ENCODE data around the gene ARHGEF2. TPM values are rescaled to one million over a fixed set of nuclear protein-coding genes. Genes with fewer than 3 reads are reported as not detected.
A peak's percentile ranks its signal among the peaks of the same experiment; 100 is the strongest.

ARHGEF2 gene
- total and polyA plus RNA-seq, 10 of the 15 experiments (the other 5 are each of a cell fraction or from before 2014, with no cell fraction given), result 8.1 to 113 (median 69.9) TPM

GRCh38 chr1:155989242-155990004, 11.1 kb upstream of the ARHGEF2 start:
- no peaks in the 10 kb centered on the region for H3K9me3 ChIP-seq (replicated peaks; ENCODE audit: control insufficient read depth, insufficient read depth, low read length)
- peak overlapping the region; percentile 40; the same call in 1 of the 2 replicates for H3K27ac ChIP-seq (ENCODE audit: control insufficient read depth, insufficient read depth)
- no peaks in the 10 kb centered on the region for H3K27me3 ChIP-seq (replicated peaks in 1 of 2; ENCODE audit: control insufficient read depth in 2 of 2, insufficient read depth in 2 of 2, low read length in 1 of 2)
- H3K9ac ChIP-seq (ENCODE audit: control insufficient read depth, insufficient read depth, low read length), result 0 out of 2 replicates have a peak overlapping the region, but pooled peaks have one; percentile 35
- intact Hi-C loops (cut with micrococcal nuclease; ENCODE audit: unreplicated experiment) (loop anchor here (1.0 to 5.0 kb wide), 4 partner anchors 51 to 138 kb away; partner anchors contain the start of genes GON4L and SYT11), in situ Hi-C loops (cut with MboI) (loop anchor here (5.0 kb wide), 1 partner anchor 52 kb away; no protein-coding TSS in a partner anchor)
- ChIA-PET RAD21 (ENCODE audit: unreplicated experiment) (interaction anchor here (0.6 to 4.9 kb wide), 25 partner anchors 11 to 245 kb away, joined by 3 to 143 read pairs (median 4); partner anchors contain the start of genes ARHGEF2, KHDC4, RXFP4 and SSR2), SMC1A (ENCODE audit: uncharacterized antibody, unreplicated experiment) (interaction anchor here (0.5 to 6.2 kb wide), 31 partner anchors 9 to 367 kb away, joined by 3 to 164 read pairs (median 4); partner anchors contain the start of genes GON4L, KHDC4, RXFP4 and SSR2), POLR2A (interaction anchor here (0.5 to 3.4 kb wide), 11 partner anchors 9 to 131 kb away, joined by 3 to 16 read pairs (median 4); partner anchors contain the start of genes ARHGEF2 and KHDC4), CTCF (interaction anchor here (0.6 to 7.3 kb wide), 58 partner anchors 8 to 697 kb away, joined by 3 to 176 read pairs (median 4); partner anchors contain the start of genes ARHGEF2, KHDC4, LAMTOR2 and RXFP4)
- no peaks in the 10 kb centered on the region for H4K20me1 ChIP-seq (ENCODE audit: control insufficient read depth, insufficient read depth)
- no TSS peak for BruUV-seq (replicated peaks)
- peaks cover 17% of the 10 kb centered on the region for H3K4me1 ChIP-seq (ENCODE audit: control insufficient read depth, insufficient read depth, low read length)
- H3K36me3 ChIP-seq (ENCODE audit: control insufficient read depth in 2 of 2, insufficient read depth in 2 of 2, low read length in 1 of 2), result no peaks in the 10 kb centered on the region; a peak in 1 of 4 replicates
- ATAC-seq, result peak; percentile 97
- H2AFZ ChIP-seq (ENCODE audit: control insufficient read depth, low read depth, low read length), result peak overlapping the region; percentile 37
- DNase-seq (ENCODE audit: low read depth, low spot score), result no peak
- no peaks in the 10 kb centered on the region for H3K79me2 ChIP-seq (ENCODE audit: control insufficient read depth, insufficient read depth, low read length)
- 30% methylated on average over 9 of the region's 9 CpGs for WGBS (ENCODE audit: insufficient coverage, insufficient replicate concordance, low lambda C conversion rate, missing lambda C conversion rate)
- peak overlapping the region; percentile 40 for H3K4me2 ChIP-seq (ENCODE audit: control insufficient read depth, insufficient read depth)
- FAIRE-seq, result peak; percentile 98
- H3K4me3 ChIP-seq, result no peak overlapping the region
- TF ChIP-seq RELA (IDR thresholded peaks at IDR 0.05; ENCODE audit: borderline replicate concordance, partially characterized antibody) (peak; percentile 22), LARP7 (IDR thresholded peaks at IDR 0.05) (peak; percentile 57; the same call in 1 of the 2 replicates), SMARCA5 (IDR thresholded peaks at IDR 0.05) (peak; percentile 87; the same call in 1 of the 2 replicates), ZBTB40 (IDR thresholded peaks at IDR 0.05; ENCODE audit: borderline replicate concordance) (no peak), NBN (IDR thresholded peaks at IDR 0.05) (peak; percentile 50; the same call in 1 of the 2 replicates), RELB (IDR thresholded peaks at IDR 0.05; ENCODE audit: low read depth) (no peak), CEBPZ (IDR thresholded peaks at IDR 0.05; ENCODE audit: low read depth, low read length) (no peak), MTA2 (IDR thresholded peaks at IDR 0.05; ENCODE audit: low read depth) (0 out of 2 replicates have a peak, but pooled peaks have one; percentile 9), ETV6 (conservative IDR thresholded peaks at IDR 0.05 in 1 of 2, IDR thresholded peaks at IDR 0.05 in 1 of 2; ENCODE audit: borderline replicate concordance in 1 of 2, low read depth in 1 of 2) (0 out of 4 replicates have a peak, but pooled peaks of 1 of the 2 experiments have one; percentile 34), KAT2A (conservative IDR thresholded peaks at IDR 0.05; ENCODE audit: control insufficient read depth, low read depth, low read length) (no peak), SMC3 (IDR thresholded peaks at IDR 0.05; ENCODE audit: borderline replicate concordance, low read length) (peak; percentile 99)

All from GM12878 (cell line).